Mesendoderm (in vitro differentiated cells): ENCODE results near the gene KIF23.

Experiments used
- DNase-seq: peaks from one replicate; pipeline ENCODE4 v3.0.0; 2013
- H2AK5ac ChIP-seq: 2 replicates; pipeline ENCODE4 v1.6.1; 2013; ENCODE audit warnings: low read length, inconsistent platforms
- H2BK120ac ChIP-seq: 2 replicates; pipeline ENCODE4 v1.6.1; 2013; ENCODE audit warnings: low read depth, mild to moderate bottlenecking, low read length, moderate library complexity, mixed read lengths
- H2BK15ac ChIP-seq: replicated peaks from 2 replicates; pipeline ENCODE4 v1.6.1; 2013; ENCODE audit warnings: low read depth, mild to moderate bottlenecking, moderate library complexity
- H2BK5ac ChIP-seq: 2 replicates; pipeline ENCODE4 v1.6.1; 2013; ENCODE audit warnings: low read length, inconsistent platforms
- H3K18ac ChIP-seq: 2 replicates; pipeline ENCODE4 v1.6.1; 2013; ENCODE audit warnings: mild to moderate bottlenecking, low read length, mixed read lengths
- H3K23ac ChIP-seq: one replicate; pipeline ENCODE4 v1.6.1; 2013; ENCODE audit warnings: low read length
- H3K27ac ChIP-seq: 2 replicates; pipeline ENCODE4 v1.5.1; 2013; ENCODE audit warnings: low read depth, mild to moderate bottlenecking, inconsistent platforms, low read length, moderate library complexity
- H3K27me3 ChIP-seq: 2 replicates; pipeline ENCODE4 v1.6.1; 2013; ENCODE audit warnings: low read length, control low read depth, mild to moderate bottlenecking, inconsistent platforms; ENCODE audit not compliant: insufficient read depth, poor library complexity
- H3K36me3 ChIP-seq: 2 replicates; pipeline ENCODE4 v1.6.1; 2013; ENCODE audit warnings: low read length, inconsistent platforms; ENCODE audit not compliant: control insufficient read depth, insufficient read depth
- H3K4ac ChIP-seq: one replicate; pipeline ENCODE4 v1.6.1; 2013; ENCODE audit warnings: low read depth, mild to moderate bottlenecking, low read length, moderate library complexity
- H3K4me1 ChIP-seq: 2 replicates; pipeline ENCODE4 v1.6.1; 2013; ENCODE audit warnings: low read depth, low read length, inconsistent platforms; ENCODE audit not compliant: control insufficient read depth
- H3K4me2 ChIP-seq: 2 replicates; pipeline ENCODE4 v1.6.1; 2013; ENCODE audit warnings: low read length
- H3K4me3 ChIP-seq: 2 replicates; pipeline ENCODE4 v1.5.1; 2013; ENCODE audit warnings: mild to moderate bottlenecking, low read length
- H3K56ac ChIP-seq: one replicate; pipeline ENCODE4 v1.6.1; 2013; ENCODE audit warnings: low read length
- H3K79me1 ChIP-seq: 2 replicates; pipeline ENCODE4 v1.6.1; 2013; ENCODE audit warnings: low read length, inconsistent platforms
- H3K79me2 ChIP-seq: 2 replicates; pipeline ENCODE4 v1.6.1; 2013; ENCODE audit warnings: mild to moderate bottlenecking, low read length; ENCODE audit not compliant: control insufficient read depth, insufficient read depth
- H3K9ac ChIP-seq: 2 replicates; pipeline ENCODE4 v1.6.1; 2013; ENCODE audit warnings: low read length, inconsistent platforms
- H4K5ac ChIP-seq: one replicate; pipeline ENCODE4 v1.6.1; 2013; ENCODE audit warnings: low read length
- H4K8ac ChIP-seq: one replicate; pipeline ENCODE4 v1.6.1; 2013; ENCODE audit warnings: low read depth, mild to moderate bottlenecking, control low read depth, low read length, moderate library complexity
- WGBS: extraction: QIAGEN DNeasy Blood & Tissue Kit; methylation state at CpG from one replicate; pipeline ENCODE4 v1.1.7; 2013; ENCODE audit warnings: low lambda C conversion rate, missing lambda C conversion rate; ENCODE audit not compliant: insufficient coverage; ENCODE audit errors: extremely low coverage; 5-methylcytosine and 5-hydroxymethylcytosine counted together

Gene KIF23

DNA sequence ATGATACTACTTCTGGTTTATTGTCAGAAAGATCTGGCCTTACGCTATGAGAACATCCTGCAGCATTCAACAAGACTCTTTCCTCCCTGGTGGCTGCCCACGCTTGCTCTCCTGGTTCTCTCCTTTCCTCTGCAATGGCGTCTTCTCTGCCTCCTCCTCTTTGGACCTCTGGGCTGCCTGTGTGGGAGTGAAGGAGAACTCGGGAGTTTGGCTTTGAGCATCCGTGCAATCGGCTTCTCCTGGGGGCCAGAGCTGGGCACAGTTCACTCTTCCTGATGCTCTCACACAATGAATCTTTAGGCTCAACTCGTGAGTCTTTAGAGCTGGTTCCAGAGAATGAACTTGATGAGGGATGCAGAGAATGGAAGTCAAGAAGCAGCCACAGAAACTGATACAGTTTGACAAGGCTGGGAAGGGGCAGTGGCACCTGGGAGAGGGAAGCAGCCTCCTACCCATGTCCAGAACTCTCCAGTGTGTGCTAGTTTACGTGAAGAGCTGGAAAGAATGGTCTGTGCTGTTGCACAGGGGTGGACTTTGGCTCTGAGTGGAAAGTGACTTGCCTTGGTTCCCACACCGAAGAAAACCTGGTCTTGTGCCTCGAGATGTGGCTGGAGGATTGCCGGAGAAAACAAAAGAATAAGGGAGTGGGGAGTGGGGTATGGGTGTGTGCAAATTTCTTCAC lies 76.3 kb downstream of the KIF23 start:
- H3K4me3 ChIP-seq = no peak overlapping the region
- H3K23ac ChIP-seq = no peak overlapping the region
- H2AK5ac ChIP-seq = no peak overlapping the region
- no peak overlapping the region for H2BK15ac ChIP-seq
- no CpG with 5 or more reads among the region's 11 CpGs for WGBS
- H3K27me3 ChIP-seq = no peaks in the 10 kb centered on the region
- H3K4me2 ChIP-seq = no peak overlapping the region
- H3K27ac ChIP-seq = no peak overlapping the region
- H3K9ac ChIP-seq = no peak overlapping the region
- no peak overlapping the region for H4K8ac ChIP-seq
- H3K4ac ChIP-seq = no peak overlapping the region
- no peaks in the 10 kb centered on the region for H3K36me3 ChIP-seq
- H3K79me1 ChIP-seq = no peaks in the 10 kb centered on the region
- H2BK5ac ChIP-seq = no peak overlapping the region
- no peaks in the 10 kb centered on the region for H3K4me1 ChIP-seq
- no peak overlapping the region for H3K18ac ChIP-seq
- no peak overlapping the region for H3K56ac ChIP-seq
- DNase-seq = no peak
- H4K5ac ChIP-seq = no peak overlapping the region
- H2BK120ac ChIP-seq = no peak overlapping the region
- no peaks in the 10 kb centered on the region for H3K79me2 ChIP-seq

- Histone ChIP-seq H3K36me3 (no peaks in the 10 kb centered on the region), H3K4me3 (no peak overlapping the region), H3K79me1 (no peaks in the 10 kb centered on the region), H4K5ac (no peak overlapping the region), H3K79me2 (no peaks in the 10 kb centered on the region), H3K18ac (no peak overlapping the region), H3K4me2 (no peak overlapping the region), H3K27ac (no peak overlapping the region), H3K23ac (no peak overlapping the region), H2BK5ac (no peak overlapping the region), H2AK5ac (no peak overlapping the region), H3K4me1 (no peaks in the 10 kb centered on the region), H2BK15ac (no peak overlapping the region), H4K8ac (no peak overlapping the region), H3K56ac (no peak overlapping the region), H3K4ac (no peak overlapping the region), H2BK120ac (no peak overlapping the region), H3K27me3 (no peaks in the 10 kb centered on the region), H3K9ac (no peak overlapping the region)
- DNase-seq = no peak
- no CpG with 5 or more reads among the region's 3 CpGs for WGBS
Observed at GRCh38 chr15:69491038-69491505, 76.9 kb downstream of the KIF23 start.

DNA sequence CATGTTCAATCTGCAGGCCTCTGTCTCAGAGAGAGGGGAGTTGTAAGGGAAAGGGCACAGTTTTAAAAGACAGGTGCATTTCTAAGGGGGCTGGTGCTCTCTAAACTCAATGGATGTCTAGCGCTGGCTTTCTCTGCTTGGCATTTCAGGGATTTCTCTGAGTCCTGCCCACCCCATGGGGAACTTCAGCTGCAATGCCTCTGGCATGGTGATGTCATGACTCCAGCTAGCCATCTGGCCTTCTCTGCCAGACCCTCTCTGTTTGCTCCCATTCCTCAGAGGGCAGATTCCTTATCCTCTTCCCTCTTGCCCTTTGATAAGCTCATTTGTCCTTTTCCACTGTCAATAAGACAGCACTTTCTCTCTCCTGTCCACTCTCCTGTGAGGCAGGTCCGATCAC lies 79.3 kb downstream of the KIF23 start:
- Histone ChIP-seq H4K8ac (no peak overlapping the region), H4K5ac (no peak overlapping the region), H3K4me2 (no peak overlapping the region), H3K4ac (no peak overlapping the region), H3K18ac (no peak overlapping the region), H3K79me1 (no peaks in the 10 kb centered on the region), H2BK120ac (no peak overlapping the region), H3K23ac (no peak overlapping the region), H3K9ac (no peak overlapping the region), H3K79me2 (no peaks in the 10 kb centered on the region), H3K27me3 (no peaks in the 10 kb centered on the region), H2BK5ac (no peak overlapping the region), H3K56ac (no peak overlapping the region), H3K4me1 (no peaks in the 10 kb centered on the region), H3K4me3 (no peak overlapping the region), H2AK5ac (no peak overlapping the region), H3K36me3 (no peaks in the 10 kb centered on the region), H3K27ac (no peak overlapping the region), H2BK15ac (no peak overlapping the region)
- DNase-seq = no peak
- no CpG with 5 or more reads among the region's 2 CpGs for WGBS

- Histone ChIP-seq H3K4me3 (no peak overlapping the region), H3K79me1 (no peaks in the 10 kb centered on the region), H3K23ac (no peak overlapping the region), H2AK5ac (no peak overlapping the region), H4K8ac (no peak overlapping the region), H3K18ac (no peak overlapping the region), H3K79me2 (no peaks in the 10 kb centered on the region), H2BK5ac (no peak overlapping the region), H3K27me3 (no peaks in the 10 kb centered on the region), H3K56ac (no peak overlapping the region), H3K9ac (no peak overlapping the region), H4K5ac (no peak overlapping the region), H2BK15ac (no peak overlapping the region), H3K27ac (no peak overlapping the region), H2BK120ac (no peak overlapping the region), H3K4ac (no peak overlapping the region), H3K4me1 (no peaks in the 10 kb centered on the region), H3K36me3 (no peaks in the 10 kb centered on the region), H3K4me2 (no peak overlapping the region)
- no CpG with 5 or more reads among the region's 2 CpGs for WGBS
- DNase-seq = no peak
Observed at GRCh38 chr15:69496001-69496400, 81.9 kb downstream of the KIF23 start.

DNA sequence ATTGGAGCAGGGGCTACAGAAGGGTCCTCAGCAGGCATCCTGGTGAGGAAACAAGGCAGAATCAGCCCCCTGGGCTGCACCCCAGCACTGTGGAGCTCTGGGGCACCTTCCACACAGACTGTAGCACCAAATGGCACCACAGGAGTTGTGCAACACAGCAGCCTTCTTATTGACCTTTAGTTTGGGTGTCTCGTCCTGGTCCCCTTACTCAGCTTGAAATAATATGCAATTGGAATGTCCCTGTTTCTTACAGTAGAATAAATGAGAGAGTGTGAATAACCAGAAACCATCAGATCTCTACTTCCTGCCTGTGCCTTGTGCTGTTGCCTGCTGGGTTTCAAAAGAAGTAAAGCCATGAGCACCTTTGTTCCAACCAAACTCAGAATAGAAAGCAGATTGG lies 82.9 kb downstream of the KIF23 start:
- no peaks in the 10 kb centered on the region for H3K27me3 ChIP-seq
- no peak overlapping the region for H3K4me2 ChIP-seq
- H3K9ac ChIP-seq = no peak overlapping the region
- no peak overlapping the region for H3K27ac ChIP-seq
- no peaks in the 10 kb centered on the region for H3K79me2 ChIP-seq
- no peaks in the 10 kb centered on the region for H3K4me1 ChIP-seq
- H2BK5ac ChIP-seq = no peak overlapping the region
- H2BK120ac ChIP-seq = no peak overlapping the region
- no peaks in the 10 kb centered on the region for H3K79me1 ChIP-seq
- H3K18ac ChIP-seq = no peak overlapping the region
- H4K5ac ChIP-seq = no peak overlapping the region
- H2AK5ac ChIP-seq = no peak overlapping the region
- no peak overlapping the region for H3K4ac ChIP-seq
- no peak overlapping the region for H3K56ac ChIP-seq
- H3K4me3 ChIP-seq = no peak overlapping the region
- H4K8ac ChIP-seq = no peak overlapping the region
- no peak for DNase-seq
- H3K23ac ChIP-seq = no peak overlapping the region
- H2BK15ac ChIP-seq = no peak overlapping the region
- no peaks in the 10 kb centered on the region for H3K36me3 ChIP-seq
- no CpG with 5 or more reads among the region's 1 CpG for WGBS

DNA sequence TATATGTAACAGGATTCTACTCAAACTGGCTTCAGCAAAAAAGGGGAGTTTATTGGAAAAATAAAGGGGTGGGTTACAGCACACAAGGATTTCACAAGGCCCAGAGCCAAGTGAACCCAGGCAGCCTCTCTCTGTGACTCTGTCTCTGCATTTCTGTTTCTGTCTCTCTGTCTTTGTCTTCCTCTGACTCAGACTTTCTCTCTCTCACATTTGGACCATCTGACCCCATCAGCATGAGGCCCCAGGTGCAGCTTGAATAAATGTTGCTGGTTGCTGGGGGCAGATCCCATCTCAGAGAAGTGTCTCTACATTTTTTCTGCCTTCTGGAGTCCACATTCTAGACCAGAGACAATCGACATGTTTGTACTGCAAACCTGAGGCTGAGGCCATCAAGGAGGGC lies 83.5 kb downstream of the KIF23 start:
- H3K79me2 ChIP-seq = no peaks in the 10 kb centered on the region
- no peak overlapping the region for H3K18ac ChIP-seq
- H3K79me1 ChIP-seq = no peaks in the 10 kb centered on the region
- no peak overlapping the region for H4K5ac ChIP-seq
- no peaks in the 10 kb centered on the region for H3K36me3 ChIP-seq
- H2BK15ac ChIP-seq = no peak overlapping the region
- H4K8ac ChIP-seq = no peak overlapping the region
- H3K27me3 ChIP-seq = no peaks in the 10 kb centered on the region
- H3K4ac ChIP-seq = no peak overlapping the region
- no peak for DNase-seq
- no peak overlapping the region for H3K23ac ChIP-seq
- no peak overlapping the region for H3K56ac ChIP-seq
- H2AK5ac ChIP-seq = no peak overlapping the region
- no peak overlapping the region for H2BK5ac ChIP-seq
- no CpG with 5 or more reads among the region's 1 CpG for WGBS
- no peak overlapping the region for H3K4me2 ChIP-seq
- H3K27ac ChIP-seq = no peak overlapping the region
- H3K4me1 ChIP-seq = no peaks in the 10 kb centered on the region
- H3K4me3 ChIP-seq = no peak overlapping the region
- no peak overlapping the region for H3K9ac ChIP-seq
- H2BK120ac ChIP-seq = no peak overlapping the region
